DND-41 (cell line): ENCODE data around the gene TUBA1A.

ENCODE experiments used
- ATAC-seq: fragments of 200-7000 bp; cut with Tn5 transposase; 3 replicates; pipeline ENCODE4 v1.9.1; 2021; ENCODE audit warnings: low read depth; ENCODE audit not compliant: insufficient read depth
- DNase-seq: peaks from one replicate; pipeline ENCODE4 v3.0.0-alpha.2; 2020
- H2AFZ ChIP-seq: 2 replicates; pipeline ENCODE4 v1.6.0; 2012; ENCODE audit warnings: low read depth, low read length
- H3K27ac ChIP-seq: 2 replicates; pipeline ENCODE4 v1.5.1; 2012; ENCODE audit warnings: low read length, inconsistent platforms
- H3K27me3 ChIP-seq: fragments of 200-600 bp; sonication (generic); 2 replicates; pipeline ENCODE4 v1.6.0; 2012; ENCODE audit warnings: low read length, mild to moderate bottlenecking, inconsistent platforms; ENCODE audit not compliant: insufficient read depth, poor library complexity
- H3K36me3 ChIP-seq: 2 replicates; pipeline ENCODE4 v1.5.1; 2012; ENCODE audit warnings: low read length, inconsistent platforms; ENCODE audit not compliant: insufficient read depth
- H3K4me1 ChIP-seq: 2 replicates; pipeline ENCODE4 v1.5.1; 2012; ENCODE audit warnings: mild to moderate bottlenecking, low read length; ENCODE audit not compliant: insufficient read depth
- H3K4me2 ChIP-seq: 2 replicates; pipeline ENCODE4 v1.6.0; 2012; ENCODE audit warnings: mild to moderate bottlenecking, moderate library complexity, low read length, inconsistent platforms; ENCODE audit not compliant: insufficient read depth
- H3K4me3 ChIP-seq, 2 experiments: fragments of 200-600 bp in 1 of 2; shearing (Covaris generic) in 1 of 2; 2 replicates each; pipeline ENCODE4 v1.5.1; 2012 to 2016; ENCODE audit warnings: inconsistent platforms in 2 of 2, low read length in 2 of 2, mild to moderate bottlenecking in 2 of 2, low read depth in 1 of 2, moderate library complexity in 1 of 2
- H3K79me2 ChIP-seq: 2 replicates; pipeline ENCODE4 v1.6.0; 2012; ENCODE audit warnings: low read length, inconsistent platforms; ENCODE audit not compliant: insufficient read depth
- H3K9ac ChIP-seq: 2 replicates; pipeline ENCODE4 v1.6.0; 2012; ENCODE audit warnings: low read depth, mild to moderate bottlenecking, inconsistent platforms, low read length, moderate library complexity
- H3K9me3 ChIP-seq: 2 replicates; pipeline ENCODE4 v1.5.1; 2012; ENCODE audit warnings: low read length, moderate library complexity, mild to moderate bottlenecking, inconsistent platforms; ENCODE audit not compliant: insufficient read depth, severe bottlenecking
- H4K20me1 ChIP-seq: 2 replicates; pipeline ENCODE4 v1.6.0; 2012; ENCODE audit warnings: low read length; ENCODE audit not compliant: insufficient read depth
- CTCF ChIP-seq: IDR thresholded peaks from 2 replicates; pipeline ENCODE4 v1.5.1; 2012; ENCODE audit warnings: borderline replicate concordance, low read length, moderate library complexity, mild to moderate bottlenecking; ENCODE audit not compliant: poor library complexity, severe bottlenecking; ENCODE audit errors: extremely low read depth
- EZH2 ChIP-seq: IDR thresholded peaks from 3 replicates; pipeline ENCODE4 v1.6.1; 2012; ENCODE audit warnings: borderline replicate concordance, low read depth, mild to moderate bottlenecking, moderate library complexity, low read length, inconsistent platforms; ENCODE audit not compliant: severe bottlenecking

The TUBA1A gene

DNA sequence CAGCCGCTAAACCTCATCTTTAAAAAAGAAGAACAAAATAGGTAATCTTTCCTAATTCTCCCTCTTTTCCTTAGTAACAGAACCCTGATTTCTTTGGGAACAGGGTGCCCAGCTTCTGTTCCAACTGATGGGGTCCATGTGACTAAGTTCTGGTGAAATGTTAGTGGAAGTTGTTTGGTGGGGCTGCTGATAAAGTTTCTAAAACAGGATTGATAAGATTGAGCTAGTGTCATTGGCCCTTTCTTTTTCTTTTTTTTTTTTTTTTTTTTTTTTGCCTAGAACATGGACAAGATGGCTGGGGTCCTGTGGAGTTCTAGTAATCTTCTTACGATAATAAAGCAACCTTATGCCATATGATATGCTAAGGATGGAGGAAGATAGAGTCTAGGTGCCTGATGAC, 41.5 kb downstream of the TUBA1A start:
- Histone ChIP-seq H3K9ac (no peak overlapping the region), H4K20me1 (no peaks in the 10 kb centered on the region), H3K4me3 (no peak overlapping the region), H2AFZ (no peak overlapping the region), H3K36me3 (no peaks in the 10 kb centered on the region), H3K4me1 (no peaks in the 10 kb centered on the region), H3K27ac (no peak overlapping the region), H3K9me3 (no peaks in the 10 kb centered on the region), H3K27me3 (no peaks in the 10 kb centered on the region), H3K79me2 (no peaks in the 10 kb centered on the region), H3K4me2 (no peak overlapping the region)
- TF ChIP-seq EZH2 (no peak), CTCF (no peak)
- ATAC-seq (no peak), DNase-seq (no peak)

- H3K79me2 ChIP-seq, result no peaks in the 10 kb centered on the region
- H3K9ac ChIP-seq, result no peak overlapping the region
- no peaks in the 10 kb centered on the region for H3K27me3 ChIP-seq
- no peaks in the 10 kb centered on the region for H3K36me3 ChIP-seq
- H3K4me2 ChIP-seq, result no peak overlapping the region
- H4K20me1 ChIP-seq, result no peaks in the 10 kb centered on the region
- ATAC-seq (no peak), DNase-seq (no peak)
- H3K4me3 ChIP-seq, result no peak overlapping the region
- no peaks in the 10 kb centered on the region for H3K4me1 ChIP-seq
- no peaks in the 10 kb centered on the region for H3K9me3 ChIP-seq
- H2AFZ ChIP-seq, result no peak overlapping the region
- TF ChIP-seq CTCF (no peak), EZH2 (no peak)
- H3K27ac ChIP-seq, result no peak overlapping the region
Measured at GRCh38 chr12:49146406-49146805, 42.5 kb downstream of the TUBA1A start.

GRCh38 chr12:49144384-49144783, 44.5 kb downstream of the TUBA1A start:
- TF ChIP-seq EZH2 (no peak), CTCF (no peak)
- Histone ChIP-seq H3K9ac (no peak overlapping the region), H3K27me3 (no peaks in the 10 kb centered on the region), H3K4me3 (no peak overlapping the region), H3K79me2 (no peaks in the 10 kb centered on the region), H3K4me1 (no peaks in the 10 kb centered on the region), H3K36me3 (no peaks in the 10 kb centered on the region), H2AFZ (no peak overlapping the region), H3K27ac (no peak overlapping the region), H3K9me3 (no peaks in the 10 kb centered on the region), H3K4me2 (no peak overlapping the region), H4K20me1 (no peaks in the 10 kb centered on the region)
- DNase-seq (no peak), ATAC-seq (no peak)

DNA sequence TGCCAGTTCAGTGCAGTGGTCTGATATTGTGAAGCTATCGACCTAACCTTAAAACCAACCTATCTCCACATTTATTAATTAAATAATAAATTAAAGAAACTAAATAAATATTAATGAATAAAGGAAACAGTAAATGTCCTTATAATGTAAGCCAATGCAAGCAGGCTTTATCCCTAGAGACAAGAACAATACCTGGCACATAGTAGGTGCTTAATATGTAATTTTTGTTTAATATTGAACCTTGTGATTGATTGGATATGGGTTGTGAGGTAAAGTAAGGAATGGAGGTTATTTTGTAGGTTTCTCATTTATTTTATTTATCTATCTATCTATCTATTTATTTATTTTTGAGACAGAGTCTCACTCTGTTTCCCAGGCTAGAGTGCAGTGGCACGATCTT, 49.9 kb downstream of the TUBA1A start:
- Histone ChIP-seq H3K4me3 (no peak overlapping the region), H3K27ac (no peak overlapping the region), H3K9ac (no peak overlapping the region), H4K20me1 (no peaks in the 10 kb centered on the region), H3K79me2 (peaks cover 2% of the 10 kb centered on the region; the same call in 1 of the 2 replicates), H2AFZ (no peak overlapping the region), H3K4me1 (no peaks in the 10 kb centered on the region), H3K27me3 (no peaks in the 10 kb centered on the region), H3K4me2 (no peak overlapping the region), H3K9me3 (no peaks in the 10 kb centered on the region), H3K36me3 (no peaks in the 10 kb centered on the region)
- DNase-seq, result no peak
- no peak for TF ChIP-seq CTCF
- TF ChIP-seq EZH2, result no peak
- ATAC-seq, result no peak
